ENCODE data around the gene MRTFA.
A peak's percentile ranks its signal among the peaks of the same experiment; 100 is the strongest.
"Not testable (repeated sequence)": the region's sequence is repeated elsewhere in the genome, so short reads cannot be mapped to it uniquely, and the experiment has no call there.

The MRTFA gene

GRCh38 chr22:40636380-40637182 is at the start of gene MRTFA:
TSS of gene MRTFA (minus strand) at chr22:40636719.
- DNase-seq (ENCODE audit: low spot score): peak; percentile 94

GRCh38 chr22:40685406-40685805 is 48.9 kb upstream of the MRTFA start:
- DNase-seq (ENCODE audit: low spot score): no peak

- no peak for DNase-seq (ENCODE audit: low spot score)
These were observed 48.2 kb upstream of the MRTFA start for GRCh38 chr22:40684728-40685127.

GRCh38 chr22:40681451-40681850 is 44.9 kb upstream of the MRTFA start:
- DNase-seq (ENCODE audit: low spot score): no peak

GRCh38 chr22:40680819-40681183 is 44.3 kb upstream of the MRTFA start:
- DNase-seq (ENCODE audit: low spot score): no peak

- DNase-seq (ENCODE audit: low spot score): no peak
These were observed 43.7 kb upstream of the MRTFA start for GRCh38 chr22:40679964-40680818.

GRCh38 chr22:40679249-40679963 is 42.9 kb upstream of the MRTFA start, which contains the start of gene MCHR1:
TSS of gene MCHR1 (plus strand) at chr22:40679484. CDS start at chr22:40679653, 169 bp downstream.
- DNase-seq (ENCODE audit: low spot score): no peak

GRCh38 chr22:40678493-40679248 is 42.2 kb upstream of the MRTFA start:
- DNase-seq (ENCODE audit: low spot score): no peak

- DNase-seq (ENCODE audit: low spot score): no peak
These were observed 40.1 kb upstream of the MRTFA start for GRCh38 chr22:40676644-40677043.

GRCh38 chr22:40676166-40676565 is 39.6 kb upstream of the MRTFA start:
- DNase-seq (ENCODE audit: low spot score): not testable (repeated sequence)

- no peak for DNase-seq (ENCODE audit: low spot score)
These were observed 37.8 kb upstream of the MRTFA start for GRCh38 chr22:40674274-40674673.

- no peak for DNase-seq (ENCODE audit: low spot score)
These were observed 36.5 kb upstream of the MRTFA start for GRCh38 chr22:40673017-40673416.

- no peak for DNase-seq (ENCODE audit: low spot score)
These were observed 35.4 kb upstream of the MRTFA start for GRCh38 chr22:40671796-40672360.

- DNase-seq (ENCODE audit: low spot score): no peak
These were observed 34.9 kb upstream of the MRTFA start for GRCh38 chr22:40671369-40671768.

- DNase-seq (ENCODE audit: low spot score): no peak
These were observed 33.5 kb upstream of the MRTFA start for GRCh38 chr22:40670058-40670457.

- no peak for DNase-seq (ENCODE audit: low spot score)
These were observed 32.3 kb upstream of the MRTFA start for GRCh38 chr22:40668611-40669411.

- no peak for DNase-seq (ENCODE audit: low spot score)
These were observed 29.8 kb upstream of the MRTFA start for GRCh38 chr22:40666151-40666848.

- DNase-seq (ENCODE audit: low spot score): no peak
These were observed 28.8 kb upstream of the MRTFA start for GRCh38 chr22:40665312-40665711.

- no peak for DNase-seq (ENCODE audit: low spot score)
These were observed 25.2 kb upstream of the MRTFA start for GRCh38 chr22:40661671-40662070.

- DNase-seq (ENCODE audit: low spot score): no peak
These were observed 24.2 kb upstream of the MRTFA start for GRCh38 chr22:40660730-40661129.
